Large intestine (tissue), 3 donors: ENCODE measurements around the gene NAALAD2. TPM values are rescaled to one million over a fixed set of nuclear protein-coding genes. Genes with fewer than 3 reads are reported as not detected.
"Not testable (repeated sequence)": the region's sequence is repeated elsewhere in the genome, so short reads cannot be mapped to it uniquely, and the experiment has no call there.

ENCODE experiments used
- DNase-seq, 2 donors: peaks; one replicate each; pipeline versions ENCODE4 v3.0.0 to v3.0.0-alpha.2; 2013
- H3K27ac ChIP-seq: one replicate; pipeline ENCODE4 v1.5.1; 2013; ENCODE audit warnings: low read length
- H3K27me3 ChIP-seq: 2 replicates; pipeline ENCODE4 v1.6.1; 2013; ENCODE audit warnings: low read length; ENCODE audit not compliant: control insufficient read depth, insufficient read depth
- H3K36me3 ChIP-seq: 2 replicates; pipeline ENCODE4 v1.6.1; 2013; ENCODE audit warnings: low read length; ENCODE audit not compliant: control insufficient read depth, insufficient read depth
- H3K4me1 ChIP-seq: one replicate; pipeline ENCODE4 v1.6.1; 2013; ENCODE audit warnings: low read length; ENCODE audit not compliant: control insufficient read depth, insufficient read depth
- H3K4me3 ChIP-seq: one replicate; pipeline ENCODE4 v1.5.1; 2013; ENCODE audit warnings: low read length
- H3K9me3 ChIP-seq: one replicate; pipeline ENCODE4 v1.6.1; 2013; ENCODE audit warnings: mild to moderate bottlenecking, low read depth, low read length, moderate library complexity; ENCODE audit not compliant: control insufficient read depth
- WGBS: methylation state at CpG from one replicate; pipeline ENCODE4 v1.1.5; 2013; ENCODE audit warnings: low lambda C conversion rate; ENCODE audit not compliant: insufficient coverage; 5-methylcytosine and 5-hydroxymethylcytosine counted together
- polyA plus RNA-seq: library from polyadenylated mRNA; unstranded; fragments of 120-200 nt; gene quantifications from one replicate; pipeline ENCODE4 v1.2.1, GENCODE V29; 2013

Gene NAALAD2
- polyA plus RNA-seq, 1 donor = 5.1 TPM

DNA sequence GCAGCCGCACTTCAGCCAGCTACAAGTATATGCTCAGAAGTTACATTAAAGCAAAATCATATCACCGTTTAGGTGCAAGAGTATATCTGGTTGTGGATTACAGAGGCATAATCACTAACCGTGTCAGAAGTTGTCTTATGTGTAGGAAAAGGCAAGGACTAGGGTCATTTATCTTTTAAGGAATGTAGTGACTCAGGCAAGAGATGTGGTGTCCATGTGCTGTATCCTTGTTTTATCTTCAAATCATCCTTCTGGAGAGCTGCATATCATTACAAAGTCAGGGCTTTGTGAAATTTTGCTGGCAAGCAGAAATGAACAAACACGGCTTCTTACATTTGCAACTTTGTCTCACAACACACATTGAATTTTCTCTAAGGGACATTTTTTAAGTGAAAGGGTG, 101.1 kb downstream of the NAALAD2 start:
- peaks cover 8% of the 10 kb centered on the region for H3K4me1 ChIP-seq
- peak overlapping the region; percentile 3 for H3K27ac ChIP-seq
- no CpG with 5 or more reads among the region's 4 CpGs for WGBS
- H3K36me3 ChIP-seq = no peaks in the 10 kb centered on the region
- peak in 1 of 2 donors; percentile 3 for DNase-seq
- H3K9me3 ChIP-seq = no peaks in the 10 kb centered on the region
- H3K4me3 ChIP-seq = no peak overlapping the region
- H3K27me3 ChIP-seq = no peaks in the 10 kb centered on the region

GRCh38 chr11:90237004-90237403, 102.5 kb downstream of the NAALAD2 start:
- no peaks in the 10 kb centered on the region for H3K9me3 ChIP-seq
- 100% methylated on average over 1 of the region's 4 CpGs for WGBS

GRCh38 chr11:90239967-90240636, 105.6 kb downstream of the NAALAD2 start:
- not testable (repeated sequence) for H3K4me1 ChIP-seq, H3K27ac ChIP-seq, DNase-seq, H3K4me3 ChIP-seq, H3K36me3 ChIP-seq, H3K27me3 ChIP-seq, H3K9me3 ChIP-seq
- WGBS = no CpG with 5 or more reads among the region's 20 CpGs

More at GRCh38 chr11:90237004-90237403, 102.5 kb downstream of the NAALAD2 start:
- no peak overlapping the region for H3K4me3 ChIP-seq
- H3K27ac ChIP-seq = no peak overlapping the region
- DNase-seq = no peak
- H3K36me3 ChIP-seq = no peaks in the 10 kb centered on the region
- no peaks in the 10 kb centered on the region for H3K27me3 ChIP-seq
- peaks cover 8% of the 10 kb centered on the region for H3K4me1 ChIP-seq

GRCh38 chr11:90241414-90241813, 107.0 kb downstream of the NAALAD2 start:
- H3K4me3 ChIP-seq = no peak overlapping the region
- H3K27ac ChIP-seq = no peak overlapping the region
- 83% methylated on average over 1 of the region's 4 CpGs for WGBS
- no peak for DNase-seq
- no peaks in the 10 kb centered on the region for H3K36me3 ChIP-seq
- H3K27me3 ChIP-seq = no peaks in the 10 kb centered on the region
- no peaks in the 10 kb centered on the region for H3K4me1 ChIP-seq
- H3K9me3 ChIP-seq = no peaks in the 10 kb centered on the region

Other genes with a start within 250 kb of the NAALAD2 start
- not detected for gene TRIM49D1, start 212.4 kb upstream of the NAALAD2 start, polyA plus RNA-seq
- gene TRIM49D2, start 210.6 kb upstream of the NAALAD2 start, polyA plus RNA-seq = not detected
- not detected for gene TRIM64, start 168.6 kb upstream of the NAALAD2 start, polyA plus RNA-seq
- gene TRIM49C, start 103.6 kb upstream of the NAALAD2 start, polyA plus RNA-seq = not detected
- gene UBTFL1, start 48.7 kb upstream of the NAALAD2 start, polyA plus RNA-seq = not detected
- gene CHORDC1, start 88.4 kb downstream of the NAALAD2 start, polyA plus RNA-seq = 46.3 TPM